DOHH2 (cell line): ENCODE measurements around the gene ASB15.
"Not testable (repeated sequence)": the region's sequence is repeated elsewhere in the genome, so short reads cannot be mapped to it uniquely, and the experiment has no call there.

ENCODE experiments used
- H3F3A ChIP-seq: fragments of 200-600 bp; sonication (generic), shearing (Covaris generic); 2 replicates; pipeline ENCODE4 v1.6.0; 2016; ENCODE audit warnings: antibody characterized with exemption, mild to moderate bottlenecking; ENCODE audit not compliant: control insufficient read depth, insufficient read depth
- H3K27ac ChIP-seq: fragments of 200-600 bp; sonication (generic); 2 replicates; pipeline ENCODE4 v1.5.1; 2014; ENCODE audit warnings: low read depth, mild to moderate bottlenecking, low read length, moderate library complexity
- H3K27me3 ChIP-seq: fragments of 200-600 bp; sonication (generic); 2 replicates; pipeline ENCODE4 v1.6.1; 2014; ENCODE audit warnings: mild to moderate bottlenecking, low read length, mixed read lengths; ENCODE audit not compliant: control insufficient read depth
- H3K36me3 ChIP-seq: fragments of 200-600 bp; sonication (generic); 2 replicates; pipeline ENCODE4 v1.6.1; 2014; ENCODE audit warnings: mild to moderate bottlenecking, low read length, moderate library complexity, mixed read lengths; ENCODE audit not compliant: control insufficient read depth
- H3K4me1 ChIP-seq: fragments of 200-600 bp; sonication (generic); 2 replicates; pipeline ENCODE4 v1.6.1; 2014; ENCODE audit warnings: mild to moderate bottlenecking, low read length, mixed read lengths; ENCODE audit not compliant: control insufficient read depth
- H3K4me2 ChIP-seq: fragments of 200-600 bp; sonication (generic); 2 replicates; pipeline ENCODE4 v1.6.0; 2014; ENCODE audit warnings: mild to moderate bottlenecking, low read length, moderate library complexity
- H3K4me3 ChIP-seq: fragments of 200-600 bp; sonication (generic); 2 replicates; pipeline ENCODE4 v1.5.1; 2014; ENCODE audit warnings: mild to moderate bottlenecking, low read length, mixed read lengths
- H3K79me2 ChIP-seq: fragments of 200-600 bp; sonication (generic); 2 replicates; pipeline ENCODE4 v1.6.1; 2014; ENCODE audit warnings: mild to moderate bottlenecking, low read length, mixed read lengths; ENCODE audit not compliant: control insufficient read depth
- H3K9me2 ChIP-seq: fragments of 200-600 bp; sonication (generic); replicated peaks from 2 replicates; pipeline ENCODE4 v1.6.1; 2014; ENCODE audit warnings: mild to moderate bottlenecking, low read length, mixed read lengths; ENCODE audit not compliant: control insufficient read depth
- H3K9me3 ChIP-seq: fragments of 200-600 bp; sonication (generic); 2 replicates; pipeline ENCODE4 v1.6.1; 2014; ENCODE audit warnings: antibody characterized with exemption, low read length, mixed read lengths; ENCODE audit not compliant: control insufficient read depth, insufficient read depth
- H4K20me1 ChIP-seq: fragments of 200-600 bp; sonication (generic); 2 replicates; pipeline ENCODE4 v1.6.0; 2014; ENCODE audit warnings: low read depth, mild to moderate bottlenecking, antibody characterized with exemption, low read length, moderate library complexity; ENCODE audit not compliant: control insufficient read depth, insufficient read depth
- CTCF ChIP-seq: fragments of 200-600 bp; sonication (generic); IDR thresholded peaks from one replicate; pipeline ENCODE4 v1.5.1; 2014; ENCODE audit warnings: antibody characterized with exemption, mild to moderate bottlenecking, low read depth, low read length; ENCODE audit not compliant: poor library complexity, severe bottlenecking
- EZH2phosphoT487 ChIP-seq: fragments of 200-600 bp; sonication (generic); IDR thresholded peaks from 2 replicates; pipeline ENCODE4 v1.6.1; 2017; ENCODE audit warnings: borderline replicate concordance, mild to moderate bottlenecking, antibody characterized with exemption, low read length, moderate library complexity, mixed read lengths

ASB15 gene

DNA sequence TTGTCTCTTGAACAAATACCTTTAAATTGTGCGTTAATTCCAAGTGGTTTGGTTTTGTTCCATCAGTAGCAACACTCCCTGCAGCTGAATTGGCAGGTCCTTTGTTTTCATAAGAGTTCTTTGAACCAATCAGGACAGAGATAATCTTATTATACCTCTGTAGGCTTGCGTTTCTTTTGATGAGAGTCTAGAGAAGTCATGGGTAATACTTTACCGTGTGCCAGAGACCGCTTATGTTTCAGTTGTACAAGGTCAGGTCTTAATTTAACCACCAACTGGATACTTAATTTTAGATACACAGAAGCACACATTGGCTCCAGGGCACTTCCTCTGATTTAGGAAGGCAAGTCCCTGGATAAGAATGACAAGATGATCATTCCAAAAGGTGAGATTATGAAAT lies at the start of gene ASB15:
TSS of gene ASB15 (plus strand) at position 292 of the 400 bp plus-strand sequence. CDS start 12,682 bp downstream, outside the sequence.
- Histone ChIP-seq H3F3A (no peaks in the 10 kb centered on the region), H3K4me2 (no peak within 1 kb of the TSS), H3K36me3 (no peaks in the 10 kb centered on the region), H4K20me1 (no peaks in the 10 kb centered on the region), H3K4me1 (no peaks in the 10 kb centered on the region), H3K9me2 (no peaks in the 10 kb centered on the region), H3K4me3 (no peak within 1 kb of the TSS), H3K9me3 (no peaks in the 10 kb centered on the region), H3K79me2 (no peaks in the 10 kb centered on the region), H3K27me3 (peaks cover 10% of the 10 kb centered on the region), H3K27ac (no peak within 1 kb of the TSS)
- no peak for TF ChIP-seq EZH2phosphoT487
- TF ChIP-seq CTCF: no peak

DNA sequence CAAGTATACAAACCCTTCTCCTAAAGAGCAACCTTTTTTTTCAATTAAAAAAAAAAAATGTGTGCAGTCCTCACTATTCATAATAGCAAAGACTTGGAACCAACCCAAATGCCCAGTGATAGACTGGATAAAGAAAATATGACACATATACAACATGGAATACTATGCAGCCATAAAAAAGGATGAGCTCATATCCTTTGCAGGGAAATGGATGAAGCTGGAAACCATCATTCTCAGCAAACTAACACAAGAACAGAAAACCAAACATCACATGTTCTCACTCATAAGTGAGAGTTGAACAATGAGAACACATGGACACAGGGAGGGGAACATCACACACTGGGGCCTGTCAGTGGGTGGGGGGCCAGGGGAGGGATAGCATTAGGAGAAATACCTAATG lies 49.5 kb upstream of the ASB15 start:
- Histone ChIP-seq H3K4me1 (peaks cover 17% of the 10 kb centered on the region), H3K36me3 (peaks cover 75% of the 10 kb centered on the region), H3K79me2 (peaks cover 57% of the 10 kb centered on the region)
- H3K4me3 ChIP-seq, H3F3A ChIP-seq, H3K4me2 ChIP-seq, H4K20me1 ChIP-seq, H3K9me2 ChIP-seq, H3K27me3 ChIP-seq, H3K27ac ChIP-seq, H3K9me3 ChIP-seq: not testable (repeated sequence)

DNA sequence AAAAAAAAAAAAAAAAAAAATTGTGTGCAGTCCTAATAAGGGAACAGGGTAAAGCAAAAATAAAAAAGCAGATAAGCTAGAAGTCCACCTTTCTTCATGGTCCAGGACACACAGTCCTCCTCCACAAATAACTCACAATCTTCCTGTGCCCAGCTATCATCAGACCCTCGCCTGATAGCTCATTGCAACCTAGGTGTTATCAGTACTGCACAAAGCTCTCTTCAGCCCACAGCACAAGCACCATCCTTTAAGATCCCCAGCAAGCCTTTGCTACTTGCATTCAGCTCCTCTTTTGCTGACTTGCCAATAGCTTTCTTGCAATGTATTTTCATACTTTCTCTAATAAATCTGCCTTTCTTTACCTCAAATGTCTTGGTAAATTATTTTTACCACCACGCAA lies 49.0 kb upstream of the ASB15 start:
- Histone ChIP-seq H4K20me1 (no peaks in the 10 kb centered on the region), H3K4me1 (peaks cover 17% of the 10 kb centered on the region), H3K4me3 (no peak overlapping the region), H3K9me2 (no peaks in the 10 kb centered on the region), H3K27ac (no peak overlapping the region), H3K79me2 (peaks cover 56% of the 10 kb centered on the region), H3F3A (0 out of 2 replicates have a peak, but pooled peaks cover 3% of the 10 kb centered on the region), H3K27me3 (no peaks in the 10 kb centered on the region), H3K4me2 (no peak overlapping the region), H3K36me3 (peaks cover 74% of the 10 kb centered on the region), H3K9me3 (no peaks in the 10 kb centered on the region)
- TF ChIP-seq CTCF (no peak), EZH2phosphoT487 (no peak)

GRCh38 chr7:123553159-123553558 lies 48.5 kb upstream of the ASB15 start:
- Histone ChIP-seq H3F3A (0 out of 2 replicates have a peak, but pooled peaks cover 3% of the 10 kb centered on the region), H3K4me2 (no peak overlapping the region), H3K79me2 (peaks cover 54% of the 10 kb centered on the region), H3K9me2 (no peaks in the 10 kb centered on the region), H3K4me3 (no peak overlapping the region), H4K20me1 (no peaks in the 10 kb centered on the region), H3K4me1 (peaks cover 19% of the 10 kb centered on the region), H3K27me3 (no peaks in the 10 kb centered on the region), H3K36me3 (peaks cover 69% of the 10 kb centered on the region), H3K9me3 (no peaks in the 10 kb centered on the region), H3K27ac (no peak overlapping the region)
- no peak for TF ChIP-seq EZH2phosphoT487
- TF ChIP-seq CTCF: no peak
